ENCODE results near the gene ZNF680.

The ZNF680 gene

GRCh38 chr7:64528770-64529169, 34.1 kb downstream of the ZNF680 start:
- H3K27ac ChIP-seq (ENCODE audit: low read depth, low read length), result no peak overlapping the region
- no peaks in the 10 kb centered on the region for H3K27me3 ChIP-seq (ENCODE audit: control insufficient read depth, low read length)
- H3K4me3 ChIP-seq (ENCODE audit: low read length), result no peak overlapping the region
- H3F3A ChIP-seq (ENCODE audit: control insufficient read depth, insufficient read depth), result peaks cover 11% of the 10 kb centered on the region; the same call in 1 of the 2 replicates
- H3K9me2 ChIP-seq (replicated peaks; ENCODE audit: control insufficient read depth, low read length), result no peaks in the 10 kb centered on the region
- H3K36me3 ChIP-seq (ENCODE audit: control insufficient read depth, low read length), result peaks cover 92% of the 10 kb centered on the region
- peaks cover 55% of the 10 kb centered on the region for H3K9me3 ChIP-seq (ENCODE audit: control insufficient read depth, insufficient read depth, low read length)
- no peaks in the 10 kb centered on the region for H3K4me1 ChIP-seq (ENCODE audit: control insufficient read depth, low read length)
- no peaks in the 10 kb centered on the region for H4K20me1 ChIP-seq (ENCODE audit: control insufficient read depth, insufficient read depth, low read depth, low read length)
- peaks cover 72% of the 10 kb centered on the region for H3K79me2 ChIP-seq (ENCODE audit: control insufficient read depth, low read length)
- TF ChIP-seq EZH2phosphoT487 (IDR thresholded peaks at IDR 0.05; ENCODE audit: borderline replicate concordance, low read length) (no peak), CTCF (IDR thresholded peaks at IDR 0.05; ENCODE audit: low read depth, low read length, poor library complexity, severe bottlenecking) (no peak)
- no peak overlapping the region for H3K4me2 ChIP-seq (ENCODE audit: low read length)

GRCh38 chr7:64521409-64521984, 41.4 kb downstream of the ZNF680 start:
- peaks cover 86% of the 10 kb centered on the region for H3K36me3 ChIP-seq (ENCODE audit: control insufficient read depth, low read length)
- peaks cover 55% of the 10 kb centered on the region for H3K9me3 ChIP-seq (ENCODE audit: control insufficient read depth, insufficient read depth, low read length)

DNA sequence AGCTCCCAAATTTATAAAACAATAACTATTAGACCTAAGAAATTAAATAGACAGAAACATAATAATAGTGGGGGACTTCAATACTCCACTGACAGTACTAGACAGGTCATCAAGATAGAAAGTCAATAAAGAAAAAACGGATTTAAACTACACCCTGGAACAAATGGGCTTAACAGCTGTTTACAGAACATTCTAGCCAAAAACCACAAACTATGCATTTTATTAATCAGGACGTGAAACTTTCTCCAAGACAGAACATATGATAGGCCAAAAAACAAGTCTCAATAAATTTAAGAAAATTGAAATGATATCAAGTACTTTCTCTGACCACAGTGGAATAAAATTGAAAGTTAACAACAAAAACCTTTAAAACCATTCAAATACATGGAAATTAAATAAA, 46.4 kb downstream of the ZNF680 start:
- Histone ChIP-seq H3K9me3 (ENCODE audit: control insufficient read depth, insufficient read depth, low read length) (peaks cover 40% of the 10 kb centered on the region), H3K27ac (ENCODE audit: low read depth, low read length) (no peak overlapping the region), H3K4me1 (ENCODE audit: control insufficient read depth, low read length) (no peaks in the 10 kb centered on the region), H4K20me1 (ENCODE audit: control insufficient read depth, insufficient read depth, low read depth, low read length) (no peaks in the 10 kb centered on the region), H3K9me2 (replicated peaks; ENCODE audit: control insufficient read depth, low read length) (no peaks in the 10 kb centered on the region), H3K27me3 (ENCODE audit: control insufficient read depth, low read length) (no peaks in the 10 kb centered on the region), H3F3A (ENCODE audit: control insufficient read depth, insufficient read depth) (0 out of 2 replicates have a peak, but pooled peaks cover 2% of the 10 kb centered on the region), H3K79me2 (ENCODE audit: control insufficient read depth, low read length) (peaks cover 44% of the 10 kb centered on the region), H3K36me3 (ENCODE audit: control insufficient read depth, low read length) (peaks cover 57% of the 10 kb centered on the region), H3K4me3 (ENCODE audit: low read length) (no peak overlapping the region), H3K4me2 (ENCODE audit: low read length) (no peak overlapping the region)
- no peak for TF ChIP-seq EZH2phosphoT487 (IDR thresholded peaks at IDR 0.05; ENCODE audit: borderline replicate concordance, low read length)
- TF ChIP-seq CTCF (IDR thresholded peaks at IDR 0.05; ENCODE audit: low read depth, low read length, poor library complexity, severe bottlenecking), result no peak

More at GRCh38 chr7:64521409-64521984, 41.4 kb downstream of the ZNF680 start:
- Histone ChIP-seq H3K79me2 (ENCODE audit: control insufficient read depth, low read length) (peaks cover 36% of the 10 kb centered on the region), H3F3A (ENCODE audit: control insufficient read depth, insufficient read depth) (peaks cover 11% of the 10 kb centered on the region; the same call in 1 of the 2 replicates), H4K20me1 (ENCODE audit: control insufficient read depth, insufficient read depth, low read depth, low read length) (no peaks in the 10 kb centered on the region), H3K27ac (ENCODE audit: low read depth, low read length) (no peak overlapping the region), H3K4me2 (ENCODE audit: low read length) (no peak overlapping the region), H3K4me1 (ENCODE audit: control insufficient read depth, low read length) (no peaks in the 10 kb centered on the region), H3K27me3 (ENCODE audit: control insufficient read depth, low read length) (no peaks in the 10 kb centered on the region), H3K9me2 (replicated peaks; ENCODE audit: control insufficient read depth, low read length) (no peaks in the 10 kb centered on the region), H3K4me3 (ENCODE audit: low read length) (no peak overlapping the region)
- TF ChIP-seq CTCF (IDR thresholded peaks at IDR 0.05; ENCODE audit: low read depth, low read length, poor library complexity, severe bottlenecking) (no peak), EZH2phosphoT487 (IDR thresholded peaks at IDR 0.05; ENCODE audit: borderline replicate concordance, low read length) (no peak)

Data from DOHH2 (cell line).